Measurements from ENCODE around the gene CERK. TPM values are rescaled to one million over a fixed set of nuclear protein-coding genes. Genes with fewer than 3 reads are reported as not detected.
A peak's percentile ranks its signal among the peaks of the same experiment; 100 is the strongest.

CERK gene
- total RNA-seq, 1 donor from 2014 or later: 29.5 TPM

- FAIRE-seq: no peak
- no peak for TF ChIP-seq CTCF (IDR thresholded peaks at IDR 0.05; ENCODE audit: insufficient read depth, low read length, severe bottlenecking)
Observed at GRCh38 chr22:46640293-46641055, 97.6 kb downstream of the CERK start.

GRCh38 chr22:46639843-46640242 is 98.2 kb downstream of the CERK start:
- no peak overlapping the region for H3K4me3 ChIP-seq (ENCODE audit: low read depth, low read length)
- FAIRE-seq: no peak
- no peaks in the 10 kb centered on the region for H3K36me3 ChIP-seq (ENCODE audit: control insufficient read depth, insufficient read depth, low read length)
- DNase-seq (ENCODE audit: low read depth): no peak
- no peaks in the 10 kb centered on the region for H3K27me3 ChIP-seq (ENCODE audit: control insufficient read depth, insufficient read depth, low read length)
- no peak for TF ChIP-seq CTCF (IDR thresholded peaks at IDR 0.05; ENCODE audit: insufficient read depth, low read length, severe bottlenecking)

More at GRCh38 chr22:46640293-46641055, 97.6 kb downstream of the CERK start:
- no peaks in the 10 kb centered on the region for H3K36me3 ChIP-seq (ENCODE audit: control insufficient read depth, insufficient read depth, low read length)
- H3K27me3 ChIP-seq (ENCODE audit: control insufficient read depth, insufficient read depth, low read length): no peaks in the 10 kb centered on the region
- no peak overlapping the region for H3K4me3 ChIP-seq (ENCODE audit: low read depth, low read length)
- DNase-seq (ENCODE audit: low read depth): no peak

DNA sequence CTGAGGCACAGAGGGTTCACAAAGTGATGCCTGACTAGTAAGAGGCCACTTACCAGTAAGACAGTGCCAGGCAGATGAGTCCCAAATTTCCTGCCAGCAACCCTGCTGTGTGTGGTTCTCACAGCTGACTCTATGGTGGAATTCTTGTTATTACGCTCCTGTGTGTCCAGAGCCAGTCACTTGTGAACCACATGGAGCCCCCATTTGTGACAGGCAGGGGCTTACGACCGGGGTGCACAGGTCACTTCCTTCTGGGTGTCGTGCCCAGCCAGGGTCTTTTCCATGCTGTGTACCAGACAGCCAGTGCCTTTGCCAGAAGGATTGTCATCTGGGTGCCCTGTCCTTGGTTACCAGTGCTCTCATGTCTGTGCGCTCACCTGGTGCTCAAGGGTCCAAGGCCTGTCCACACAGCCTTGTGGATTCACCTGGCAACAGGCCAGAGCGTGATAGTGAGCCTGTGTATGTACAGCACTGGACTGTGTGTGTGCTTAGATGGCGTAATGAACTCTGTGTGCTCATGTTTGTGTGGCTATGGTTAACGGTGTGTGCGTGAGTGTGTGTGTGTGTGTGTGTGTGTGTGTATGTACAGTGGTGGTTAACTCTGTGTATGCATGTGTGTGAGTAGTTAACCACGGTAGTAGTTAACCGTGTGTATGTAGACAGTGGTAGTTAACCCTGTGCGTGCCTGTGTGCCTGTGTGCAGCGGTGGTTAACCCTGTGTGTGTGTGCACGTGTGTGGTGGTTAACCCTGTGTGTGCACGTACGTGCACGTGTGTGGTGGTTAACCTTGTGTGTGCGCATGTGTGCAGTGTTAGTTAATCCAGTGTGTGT is 99.2 kb downstream of the CERK start:
- no peaks in the 10 kb centered on the region for H3K27me3 ChIP-seq (ENCODE audit: control insufficient read depth, insufficient read depth, low read length)
- DNase-seq (ENCODE audit: low read depth): no peak
- no peak overlapping the region for H3K4me3 ChIP-seq (ENCODE audit: low read depth, low read length)
- TF ChIP-seq CTCF (IDR thresholded peaks at IDR 0.05; ENCODE audit: insufficient read depth, low read length, severe bottlenecking): no peak
- H3K36me3 ChIP-seq (ENCODE audit: control insufficient read depth, insufficient read depth, low read length): no peaks in the 10 kb centered on the region
- FAIRE-seq: peak; percentile 99

- FAIRE-seq (no peak), DNase-seq (ENCODE audit: low read depth) (no peak)
- Histone ChIP-seq H3K27me3 (ENCODE audit: control insufficient read depth, insufficient read depth, low read length) (no peaks in the 10 kb centered on the region), H3K4me3 (ENCODE audit: low read depth, low read length) (no peak overlapping the region), H3K36me3 (ENCODE audit: control insufficient read depth, insufficient read depth, low read length) (no peaks in the 10 kb centered on the region)
- no peak for TF ChIP-seq CTCF (IDR thresholded peaks at IDR 0.05; ENCODE audit: insufficient read depth, low read length, severe bottlenecking)
Observed at GRCh38 chr22:46637711-46638600, 100.1 kb downstream of the CERK start.

DNA sequence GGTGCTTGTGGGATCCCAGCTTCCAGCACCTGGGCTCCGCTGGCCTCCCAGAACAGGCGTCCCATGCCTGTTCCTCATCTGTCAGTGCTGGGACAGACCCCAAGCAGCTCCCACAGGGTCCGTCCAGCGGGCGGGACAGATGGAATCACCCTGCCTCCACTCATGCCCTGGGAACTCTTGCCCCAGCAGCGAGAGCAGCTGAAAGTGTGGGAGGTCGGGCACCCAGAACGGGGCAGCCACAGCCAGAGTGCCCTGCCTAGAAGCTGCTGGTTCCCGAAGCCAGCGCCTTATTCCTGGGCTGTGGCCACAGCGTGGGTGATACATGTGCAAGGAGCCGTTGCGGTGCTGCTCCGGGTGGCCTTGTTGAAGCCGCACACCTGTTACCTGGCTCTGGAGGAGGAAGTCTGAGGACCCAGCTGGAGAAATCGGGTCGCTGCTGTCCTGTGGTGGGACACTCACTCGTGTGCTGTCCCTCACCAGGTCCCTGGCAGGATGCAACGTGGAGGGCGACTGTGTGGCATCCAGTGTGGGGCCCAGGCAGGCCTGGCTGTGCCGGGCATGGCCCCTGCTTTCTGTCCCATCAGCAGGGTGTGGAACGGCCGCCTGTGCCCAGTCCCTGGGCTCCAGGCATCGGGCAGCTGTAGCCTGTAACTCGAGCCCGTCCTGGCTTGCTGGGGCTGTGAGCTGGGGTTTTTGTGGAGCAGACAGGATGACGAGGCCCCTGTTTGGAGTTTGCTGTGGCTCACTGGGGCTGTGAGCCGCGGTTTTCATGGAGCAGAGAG is 101.6 kb downstream of the CERK start:
- no peak for TF ChIP-seq CTCF (IDR thresholded peaks at IDR 0.05; ENCODE audit: insufficient read depth, low read length, severe bottlenecking)
- Histone ChIP-seq H3K36me3 (ENCODE audit: control insufficient read depth, insufficient read depth, low read length) (no peaks in the 10 kb centered on the region), H3K4me3 (ENCODE audit: low read depth, low read length) (no peak overlapping the region), H3K27me3 (ENCODE audit: control insufficient read depth, insufficient read depth, low read length) (no peaks in the 10 kb centered on the region)
- FAIRE-seq: no peak
- no peak for DNase-seq (ENCODE audit: low read depth)
